ENCODE results near the gene REPIN1.
A peak's percentile ranks its signal among the peaks of the same experiment; 100 is the strongest.

REPIN1 gene

GRCh38 chr7:150400008-150400787 lies 31.6 kb downstream of the REPIN1 start:
- DNase-seq (ENCODE audit: low spot score in 2 of 2) = no peak
- no peaks in the 10 kb centered on the region for H3K9me3 Mint-ChIP-seq
- H3K4me1 Mint-ChIP-seq = peaks cover 30% of the 10 kb centered on the region
- no peak overlapping the region for H3K4me3 Mint-ChIP-seq
- no peaks in the 10 kb centered on the region for H3K36me3 Mint-ChIP-seq
- ATAC-seq = peak; percentile 15
- H3K27ac Mint-ChIP-seq = no peak overlapping the region

- Mint-ChIP-seq H3K4me3 (no peak overlapping the region), H3K27ac (no peak overlapping the region)
- no peak for ATAC-seq
Observed at GRCh38 chr7:150400788-150401423, 32.3 kb downstream of the REPIN1 start.

GRCh38 chr7:150401424-150401790 lies 32.8 kb downstream of the REPIN1 start:
- Mint-ChIP-seq H3K36me3 (no peaks in the 10 kb centered on the region), H3K4me3 (no peak overlapping the region)
- ATAC-seq = no peak

More at GRCh38 chr7:150400788-150401423, 32.3 kb downstream of the REPIN1 start:
- no peak for DNase-seq (ENCODE audit: low spot score in 2 of 2)
- Mint-ChIP-seq H3K9me3 (no peaks in the 10 kb centered on the region), H3K4me1 (peaks cover 36% of the 10 kb centered on the region), H3K36me3 (no peaks in the 10 kb centered on the region)

GRCh38 chr7:150401861-150402631 lies 33.4 kb downstream of the REPIN1 start:
- no peaks in the 10 kb centered on the region for H3K36me3 Mint-ChIP-seq
- H3K4me3 Mint-ChIP-seq = no peak overlapping the region
- H3K27ac Mint-ChIP-seq = peak overlapping the region; percentile 87
- H3K9me3 Mint-ChIP-seq = no peaks in the 10 kb centered on the region
- H3K4me1 Mint-ChIP-seq = peaks cover 42% of the 10 kb centered on the region
- ATAC-seq = no peak
- no peak for DNase-seq (ENCODE audit: low spot score in 2 of 2)

More at GRCh38 chr7:150401424-150401790, 32.8 kb downstream of the REPIN1 start:
- Mint-ChIP-seq H3K4me1 (peaks cover 36% of the 10 kb centered on the region), H3K27ac (no peak overlapping the region), H3K9me3 (no peaks in the 10 kb centered on the region)
- DNase-seq (ENCODE audit: low spot score in 2 of 2) = no peak

GRCh38 chr7:150402671-150403321 lies 34.2 kb downstream of the REPIN1 start:
- Mint-ChIP-seq H3K36me3 (no peaks in the 10 kb centered on the region), H3K27ac (peak overlapping the region; percentile 87)

GRCh38 chr7:150403376-150404171 lies 35.0 kb downstream of the REPIN1 start:
- H3K4me1 Mint-ChIP-seq = peaks cover 47% of the 10 kb centered on the region
- H3K9me3 Mint-ChIP-seq = no peaks in the 10 kb centered on the region
- ATAC-seq = no peak
- peak overlapping the region; percentile 87 for H3K27ac Mint-ChIP-seq
- no peak for DNase-seq (ENCODE audit: low spot score in 2 of 2)
- peak overlapping the region; percentile 87 for H3K4me3 Mint-ChIP-seq
- H3K36me3 Mint-ChIP-seq = no peaks in the 10 kb centered on the region

More at GRCh38 chr7:150402671-150403321, 34.2 kb downstream of the REPIN1 start:
- DNase-seq (ENCODE audit: low spot score in 2 of 2) (no peak), ATAC-seq (no peak)
- peaks cover 45% of the 10 kb centered on the region for H3K4me1 Mint-ChIP-seq
- H3K4me3 Mint-ChIP-seq = no peak overlapping the region
- H3K9me3 Mint-ChIP-seq = no peaks in the 10 kb centered on the region

- peaks cover 54% of the 10 kb centered on the region for H3K4me1 Mint-ChIP-seq
- peak overlapping the region; percentile 87 for H3K27ac Mint-ChIP-seq
- no peak for ATAC-seq
- no peaks in the 10 kb centered on the region for H3K36me3 Mint-ChIP-seq
- peak overlapping the region; percentile 87 for H3K4me3 Mint-ChIP-seq
- DNase-seq (ENCODE audit: low spot score in 2 of 2) = no peak
- no peaks in the 10 kb centered on the region for H3K9me3 Mint-ChIP-seq
Observed at GRCh38 chr7:150404172-150404804, 35.7 kb downstream of the REPIN1 start.

GRCh38 chr7:150404805-150405583 lies 36.4 kb downstream of the REPIN1 start:
- H3K9me3 Mint-ChIP-seq = no peaks in the 10 kb centered on the region
- H3K36me3 Mint-ChIP-seq = no peaks in the 10 kb centered on the region
- ATAC-seq = peak; percentile 84
- peaks cover 54% of the 10 kb centered on the region for H3K4me1 Mint-ChIP-seq
- H3K27ac Mint-ChIP-seq = peak overlapping the region; percentile 87
- DNase-seq (ENCODE audit: low spot score in 2 of 2) = peak; percentile 70 to 90
- H3K4me3 Mint-ChIP-seq = peak overlapping the region; percentile 87

GRCh38 chr7:150405584-150406311 lies 37.1 kb downstream of the REPIN1 start:
- H3K9me3 Mint-ChIP-seq = no peaks in the 10 kb centered on the region
- H3K27ac Mint-ChIP-seq = peak overlapping the region; percentile 87
- peaks cover 48% of the 10 kb centered on the region for H3K4me1 Mint-ChIP-seq
- H3K36me3 Mint-ChIP-seq = peaks cover 2% of the 10 kb centered on the region
- ATAC-seq = peak; percentile 38
- H3K4me3 Mint-ChIP-seq = peak overlapping the region; percentile 87
- peak; percentile 28 to 78 for DNase-seq (ENCODE audit: low spot score in 2 of 2)

- Mint-ChIP-seq H3K4me3 (peak overlapping the region; percentile 87), H3K36me3 (peaks cover 7% of the 10 kb centered on the region), H3K4me1 (peaks cover 43% of the 10 kb centered on the region), H3K27ac (peak overlapping the region; percentile 87), H3K9me3 (no peaks in the 10 kb centered on the region)
- DNase-seq (ENCODE audit: low spot score in 2 of 2) = no peak
- no peak for ATAC-seq
Observed at GRCh38 chr7:150406312-150406566, 37.6 kb downstream of the REPIN1 start.

GRCh38 chr7:150406567-150407421 lies 38.2 kb downstream of the REPIN1 start:
- peak; percentile 59 for ATAC-seq
- H3K36me3 Mint-ChIP-seq = peaks cover 10% of the 10 kb centered on the region
- peak overlapping the region; percentile 87 for H3K4me3 Mint-ChIP-seq
- H3K4me1 Mint-ChIP-seq = peaks cover 39% of the 10 kb centered on the region
- H3K27ac Mint-ChIP-seq = peak overlapping the region; percentile 87
- DNase-seq (ENCODE audit: low spot score in 2 of 2) = peak in 1 of 2 donors; percentile 61
- H3K9me3 Mint-ChIP-seq = no peaks in the 10 kb centered on the region

- Mint-ChIP-seq H3K4me1 (peaks cover 42% of the 10 kb centered on the region), H3K4me3 (no peak overlapping the region), H3K27ac (peak overlapping the region; percentile 88), H3K9me3 (no peaks in the 10 kb centered on the region), H3K36me3 (peaks cover 13% of the 10 kb centered on the region)
- DNase-seq (ENCODE audit: low spot score in 2 of 2) = no peak
- ATAC-seq = no peak
Observed at GRCh38 chr7:150407588-150408392, 39.2 kb downstream of the REPIN1 start.
